AG08396 (cell line): ENCODE data around the gene NPTX2.

Experiments
- DNase-seq: peaks from one replicate; pipeline ENCODE4 v3.0.0; 2012; ENCODE audit warnings: low spot score, mixed read lengths

NPTX2 gene

GRCh38 chr7:98654524-98655272, 37.6 kb downstream of the NPTX2 start:
- DNase-seq = no peak

GRCh38 chr7:98655611-98656010, 38.5 kb downstream of the NPTX2 start:
- DNase-seq = no peak

- DNase-seq = no peak
Observed at GRCh38 chr7:98656899-98657298, 39.8 kb downstream of the NPTX2 start.

- DNase-seq = no peak
Observed at GRCh38 chr7:98657736-98658135, 40.7 kb downstream of the NPTX2 start.

- no peak for DNase-seq
Observed at GRCh38 chr7:98659756-98660155, 42.7 kb downstream of the NPTX2 start.

- DNase-seq = no peak
Observed at GRCh38 chr7:98661607-98662006, 44.5 kb downstream of the NPTX2 start.

GRCh38 chr7:98662289-98662688, 45.2 kb downstream of the NPTX2 start:
- no peak for DNase-seq

- no peak for DNase-seq
Observed at GRCh38 chr7:98664882-98665281, 47.8 kb downstream of the NPTX2 start.

GRCh38 chr7:98668255-98668654, 51.2 kb downstream of the NPTX2 start:
- DNase-seq = no peak

GRCh38 chr7:98669329-98670000, 52.4 kb downstream of the NPTX2 start:
- no peak for DNase-seq

GRCh38 chr7:98670186-98670585, 53.1 kb downstream of the NPTX2 start:
- no peak for DNase-seq

GRCh38 chr7:98671733-98672331, 54.7 kb downstream of the NPTX2 start:
- DNase-seq = no peak

- DNase-seq = no peak
Observed at GRCh38 chr7:98674461-98674860, 57.4 kb downstream of the NPTX2 start.

GRCh38 chr7:98674881-98675280, 57.8 kb downstream of the NPTX2 start:
- no peak for DNase-seq

- no peak for DNase-seq
Observed at GRCh38 chr7:98678215-98678614, 61.1 kb downstream of the NPTX2 start.
